IMR-90 (cell line): ENCODE results near the gene MECP2. TPM values are rescaled to one million over a fixed set of nuclear protein-coding genes. Genes with fewer than 3 reads are reported as not detected.

Experiments used
- ATAC-seq: fragments of 200-7000 bp; cut with Tn5 transposase; 2 replicates; pipeline ENCODE4 v1.9.1; 2020; ENCODE audit warnings: low read depth, mild to moderate bottlenecking, moderate library complexity
- BruUV-seq: library from RNA; stranded (reverse); fragments of 400-500 nt; replicated peaks from 2 replicates; lab custom pipeline; 2021; lab: Mats Ljungman, UMichigan
- CTCF ChIA-PET: fragments of 300-600 bp; formaldehyde crosslinking; extraction: SDS; loops from one replicate; lab custom pipeline; 2021; ENCODE audit warnings: antibody characterized with exemption; lab: Yijun Ruan, JAX
- POLR2A ChIA-PET: fragments of 300-600 bp; sonication (Branson Sonifier 250); formaldehyde crosslinking; loops from one replicate; lab custom pipeline; 2022; ENCODE audit warnings: antibody characterized with exemption; ENCODE audit not compliant: unreplicated experiment; lab: Charles Lee
- DNase-seq: peaks from one replicate; pipeline ENCODE4 v3.0.0; 2013
- H2AFZ ChIP-seq: replicated peaks from 2 replicates; pipeline ENCODE3; 2013; ENCODE audit warnings: low read length, mild to moderate bottlenecking; ENCODE audit not compliant: poor library complexity
- H2AK5ac ChIP-seq: 2 replicates; pipeline ENCODE4 v1.6.1; 2013; ENCODE audit warnings: low read depth, low read length, inconsistent platforms
- H2AK9ac ChIP-seq: replicated peaks from 2 replicates; pipeline ENCODE3; 2013; ENCODE audit warnings: mild to moderate bottlenecking, low read depth, low read length, moderate library complexity; ENCODE audit not compliant: poor library complexity
- H2BK120ac ChIP-seq: 2 replicates; pipeline ENCODE4 v1.6.1; 2013; ENCODE audit warnings: low read depth, low read length, inconsistent platforms
- H2BK15ac ChIP-seq: 3 replicates; pipeline ENCODE4 v1.6.1; 2013; ENCODE audit warnings: low read depth, low read length, inconsistent platforms
- H2BK20ac ChIP-seq: 2 replicates; pipeline ENCODE4 v1.6.1; 2013; ENCODE audit warnings: low read depth, mild to moderate bottlenecking, inconsistent platforms, low read length, moderate library complexity
- H2BK5ac ChIP-seq: 2 replicates; pipeline ENCODE4 v1.6.1; 2013; ENCODE audit warnings: mild to moderate bottlenecking, low read depth, low read length, inconsistent platforms; ENCODE audit not compliant: poor library complexity, severe bottlenecking
- H3K14ac ChIP-seq: replicated peaks from 2 replicates; pipeline ENCODE4 v1.6.1; 2013; ENCODE audit warnings: low read depth, low read length, inconsistent platforms
- H3K18ac ChIP-seq: 2 replicates; pipeline ENCODE4 v1.6.1; 2013; ENCODE audit warnings: low read depth, low read length, control low read depth
- H3K23ac ChIP-seq: 2 replicates; pipeline ENCODE4 v1.6.1; 2013; ENCODE audit warnings: low read depth, low read length, inconsistent platforms
- H3K27ac ChIP-seq: 2 replicates; pipeline ENCODE4 v1.5.1; 2013; ENCODE audit warnings: mild to moderate bottlenecking, control low read depth, low read length; ENCODE audit not compliant: insufficient read depth
- H3K27me3 ChIP-seq: 2 replicates; pipeline ENCODE4 v1.6.1; 2013; ENCODE audit warnings: low read length; ENCODE audit not compliant: control insufficient read depth, insufficient read depth
- H3K36me3 ChIP-seq: 2 replicates; pipeline ENCODE4 v1.6.1; 2013; ENCODE audit warnings: low read length, mixed read lengths; ENCODE audit not compliant: control insufficient read depth, insufficient read depth
- H3K4ac ChIP-seq: 2 replicates; pipeline ENCODE4 v1.6.1; 2013; ENCODE audit warnings: low read depth, low read length, inconsistent platforms
- H3K4me1 ChIP-seq: 2 replicates; pipeline ENCODE4 v1.6.1; 2013; ENCODE audit warnings: low read length, mixed read lengths; ENCODE audit not compliant: control insufficient read depth, insufficient read depth
- H3K4me2 ChIP-seq: 2 replicates; pipeline ENCODE4 v1.6.1; 2013; ENCODE audit warnings: low read depth, mild to moderate bottlenecking, control low read depth, low read length, moderate library complexity
- H3K4me3 ChIP-seq: 2 replicates; pipeline ENCODE4 v1.5.1; 2013; ENCODE audit warnings: low read depth, mild to moderate bottlenecking, control low read depth, low read length, moderate library complexity; ENCODE audit not compliant: insufficient read depth
- H3K56ac ChIP-seq: 2 replicates; pipeline ENCODE4 v1.6.1; 2013; ENCODE audit warnings: low read length, inconsistent platforms; ENCODE audit not compliant: insufficient read depth; ENCODE audit errors: extremely low read depth
- H3K79me1 ChIP-seq, 2 experiments: 2 replicates each; pipeline ENCODE4 v1.6.1; 2013; ENCODE audit warnings: low read length in 2 of 2, inconsistent platforms in 1 of 2, low read depth in 1 of 2
- H3K9ac ChIP-seq: 2 replicates; pipeline ENCODE4 v1.6.1; 2013; ENCODE audit warnings: low read depth, low read length, control low read depth
- H3K9me1 ChIP-seq: 2 replicates; pipeline ENCODE4 v1.6.1; 2013; ENCODE audit warnings: low read length, inconsistent platforms; ENCODE audit not compliant: insufficient read depth
- H3K9me3 ChIP-seq: 2 replicates; pipeline ENCODE4 v1.6.1; 2013; ENCODE audit warnings: low read length; ENCODE audit not compliant: control insufficient read depth, insufficient read depth
- H4K20me1 ChIP-seq: 2 replicates; pipeline ENCODE4 v1.6.1; 2013; ENCODE audit warnings: low read length, inconsistent platforms; ENCODE audit not compliant: insufficient read depth
- H4K5ac ChIP-seq: 2 replicates; pipeline ENCODE4 v1.6.1; 2013; ENCODE audit warnings: mild to moderate bottlenecking, low read depth, low read length, control low read depth
- H4K8ac ChIP-seq, 2 experiments: 2 replicates each; pipeline ENCODE4 v1.6.1; 2013; ENCODE audit warnings: low read depth in 2 of 2, low read length in 2 of 2, control low read depth in 1 of 2, inconsistent platforms in 1 of 2
- H4K91ac ChIP-seq: 2 replicates; pipeline ENCODE4 v1.6.1; 2013; ENCODE audit warnings: low read depth, low read length, inconsistent platforms; ENCODE audit not compliant: insufficient read depth
- FOS ChIP-seq: fragments of 150-350 bp; IDR thresholded peaks from 2 replicates; pipeline ENCODE4 v1.6.1; 2016; ENCODE audit warnings: low read depth, low read length
- MAFK ChIP-seq: IDR thresholded peaks from 2 replicates; pipeline ENCODE4 v1.6.1; 2012; ENCODE audit warnings: low read depth, low read length, improper control_type of control experiment
- NFE2L2 ChIP-seq: fragments of 150-350 bp; IDR thresholded peaks from 2 replicates; pipeline ENCODE4 v1.6.1; 2016; ENCODE audit warnings: low read depth, mild to moderate bottlenecking, low read length
- SMC3 ChIP-seq: fragments of 150-350 bp; IDR thresholded peaks from 2 replicates; pipeline ENCODE4 v1.6.1; 2016; ENCODE audit warnings: low read depth, mild to moderate bottlenecking, antibody characterized with exemption, low read length, moderate library complexity
- USF2 ChIP-seq: fragments of 150-350 bp; IDR thresholded peaks from 2 replicates; pipeline ENCODE4 v1.6.1; 2017; ENCODE audit warnings: mild to moderate bottlenecking, antibody characterized with exemption, low read length, low read depth
- WGBS, 2 experiments: methylation state at CpG; one replicate each; pipeline versions ENCODE4 v1.1.5 to v1.1.7; 2013; ENCODE audit warnings: missing lambda C conversion rate in 2 of 2; ENCODE audit not compliant: insufficient read length in 1 of 2; ENCODE audit errors: extremely low coverage in 2 of 2; 5-methylcytosine and 5-hydroxymethylcytosine counted together
- dilution Hi-C: fragments of 300-500 bp; cut with HindIII; formaldehyde crosslinking; loops from one replicate; pipeline ENCODE4 v1.14.3; 2018; ENCODE audit warnings: low sequenced_read_pairs; ENCODE audit not compliant: unreplicated experiment
- in situ Hi-C: fragments of 300-500 bp; cut with MboI; formaldehyde crosslinking; loops from 3 replicates; pipeline ENCODE4 v1.14.3; 2019; ENCODE audit warnings: low sequenced_read_pairs, inconsistent platforms, mixed read lengths
- intact Hi-C: fragments of 100-400 bp; cut with micrococcal nuclease; formaldehyde crosslinking; loops from 2 replicates; pipeline ENCODE4 v1.10.0; 2022
- polyA plus RNA-seq, 3 experiments: library from polyadenylated mRNA; depleted of rRNA; stranded (reverse); fragments of >200 nt; gene quantifications; 2 replicates each; pipeline ENCODE4 v1.2.3, GENCODE V29; 2012; ENCODE audit warnings: low replicate concordance in 1 of 3
- total RNA-seq: library from RNA; depleted of rRNA; stranded (reverse); fragments of >200 nt; gene quantifications from 2 replicates; pipeline ENCODE4 v1.2.3, GENCODE V29; 2012

The MECP2 gene
- total and polyA plus RNA-seq, 2 of the 4 experiments (the other 2 are of a cell fraction), result 8.4 to 10.1 TPM

- H3K23ac ChIP-seq, result no peak overlapping the region
- no peak overlapping the region for H3K4me2 ChIP-seq
- no peaks in the 10 kb centered on the region for H3K27me3 ChIP-seq
- H3K36me3 ChIP-seq, result peaks cover 4% of the 10 kb centered on the region; the same call in 1 of the 2 replicates
- H2BK5ac ChIP-seq, result no peak overlapping the region
- no peak overlapping the region for H3K4ac ChIP-seq
- DNase-seq (no peak), ATAC-seq (no peak)
- peaks cover 10% of the 10 kb centered on the region for H3K4me1 ChIP-seq
- no peak overlapping the region for H4K91ac ChIP-seq
- no peak overlapping the region for H2AFZ ChIP-seq
- H3K14ac ChIP-seq, result no peak overlapping the region
- H4K20me1 ChIP-seq, result peaks cover 48% of the 10 kb centered on the region
- ChIA-PET CTCF (no interaction called here), POLR2A (no interaction called here)
- H3K56ac ChIP-seq, result no peak overlapping the region
- H3K27ac ChIP-seq, result no peak overlapping the region
- no peak overlapping the region for H3K4me3 ChIP-seq
- no peak overlapping the region for H3K9ac ChIP-seq
- H3K9me3 ChIP-seq, result no peaks in the 10 kb centered on the region
- no peak overlapping the region for H2BK15ac ChIP-seq
- no peak overlapping the region for H3K18ac ChIP-seq
- H2AK9ac ChIP-seq, result no peak overlapping the region
- intact Hi-C loops (no loop called here), dilution Hi-C loops (no loop called here), in situ Hi-C loops (no loop called here)
- no peak overlapping the region for H2AK5ac ChIP-seq
- TF ChIP-seq MAFK, result no peak
- TF ChIP-seq SMC3, result no peak
- no peak for TF ChIP-seq USF2
- no peak for TF ChIP-seq NFE2L2
- no peak for TF ChIP-seq FOS
- no TSS peak for BruUV-seq
- no peak overlapping the region for H2BK20ac ChIP-seq
- peaks cover 8% of the 10 kb centered on the region; the same call in 1 of the 2 replicates for H3K9me1 ChIP-seq
- H3K79me1 ChIP-seq, result peaks cover 12 to 48% of the 10 kb centered on the region in 2 experiments; a peak in 3 of 4 replicates
- no peak overlapping the region for H2BK120ac ChIP-seq
- no CpG with 5 or more reads among the region's 1 CpG for WGBS, 2 experiments
- H4K8ac ChIP-seq, result no peak overlapping the region
- H4K5ac ChIP-seq, result no peak overlapping the region
Observed at GRCh38 chrX:154057791-154058190, 39.7 kb downstream of the MECP2 start.
